Measurements from ENCODE around the gene PTPN4. TPM values are rescaled to one million over a fixed set of nuclear protein-coding genes. Genes with fewer than 3 reads are reported as not detected.

The PTPN4 gene
- 47.2 TPM for total RNA-seq (ENCODE audit: insufficient read depth, low replicate concordance)

DNA sequence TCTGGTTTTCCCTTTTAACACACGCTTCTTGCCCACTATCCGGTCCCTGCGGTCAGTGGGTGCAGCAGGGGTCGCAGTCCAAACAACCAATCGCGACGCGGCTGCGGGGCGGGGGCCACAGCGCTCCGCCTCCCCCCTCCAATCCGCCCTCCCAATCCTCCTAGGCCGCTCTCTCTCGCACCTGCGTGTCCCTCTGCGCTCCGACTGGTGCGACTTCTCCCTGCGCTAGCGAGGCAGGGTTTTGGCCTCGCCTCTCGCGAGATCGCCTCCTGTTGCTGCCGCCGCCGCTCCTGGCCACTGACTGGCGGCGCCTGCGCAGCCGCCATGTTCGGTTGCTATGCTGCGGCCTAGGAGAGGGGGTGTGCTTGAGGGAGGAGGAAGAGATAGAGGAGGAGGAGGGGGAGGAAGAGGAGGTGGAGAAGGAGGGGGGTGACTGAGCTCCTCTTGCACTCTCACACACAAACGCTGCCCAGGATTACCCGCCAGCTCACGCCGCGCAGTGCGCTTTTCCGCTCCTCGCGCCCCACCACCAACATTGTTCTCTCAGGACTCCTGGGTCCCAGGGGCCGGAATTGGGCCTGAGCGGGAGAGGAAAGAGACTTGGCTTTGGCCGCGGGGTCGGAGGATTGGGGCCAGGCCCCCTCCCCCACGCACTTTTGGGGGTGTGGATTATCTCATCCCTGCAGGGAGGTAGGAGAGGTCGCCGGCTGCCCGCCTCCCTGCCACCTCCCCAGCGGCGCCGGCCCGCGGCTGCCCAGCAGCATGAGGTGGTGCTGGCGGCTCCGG, at the start of gene PTPN4:
Gene PTPN4, plus strand, starts transcription at position 472 of the 786 bp plus-strand sequence. CDS start 49,932 bp downstream, outside the sequence.
- peak; percentile 99 for DNase-seq (ENCODE audit: low spot score)

- DNase-seq (ENCODE audit: low spot score): no peak
Measured at GRCh38 chr2:119710281-119710680, 49.4 kb upstream of the PTPN4 start.

DNA sequence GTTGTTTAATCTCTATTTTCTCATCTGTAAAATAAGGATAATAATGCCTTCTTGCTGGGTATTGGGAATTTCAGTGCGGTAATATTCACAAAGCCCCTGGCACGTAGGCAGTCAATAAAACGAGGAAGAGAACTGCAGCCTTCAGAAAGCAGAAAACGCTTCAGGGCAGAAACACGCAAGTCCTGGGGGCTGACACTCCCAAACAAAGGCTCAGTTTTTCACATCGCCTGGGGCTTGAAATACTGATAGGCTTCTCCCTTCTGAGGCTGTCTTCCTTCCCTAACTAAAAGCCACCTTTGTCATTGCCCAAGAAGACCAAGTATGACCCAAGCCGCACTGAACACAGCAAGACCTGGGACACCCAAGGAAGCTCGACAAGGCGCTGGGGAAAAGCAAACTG, 48.4 kb upstream of the PTPN4 start:
- no peak for DNase-seq (ENCODE audit: low spot score)

- DNase-seq (ENCODE audit: low spot score): no peak
Measured at GRCh38 chr2:119712571-119712970, 47.2 kb upstream of the PTPN4 start.

DNA sequence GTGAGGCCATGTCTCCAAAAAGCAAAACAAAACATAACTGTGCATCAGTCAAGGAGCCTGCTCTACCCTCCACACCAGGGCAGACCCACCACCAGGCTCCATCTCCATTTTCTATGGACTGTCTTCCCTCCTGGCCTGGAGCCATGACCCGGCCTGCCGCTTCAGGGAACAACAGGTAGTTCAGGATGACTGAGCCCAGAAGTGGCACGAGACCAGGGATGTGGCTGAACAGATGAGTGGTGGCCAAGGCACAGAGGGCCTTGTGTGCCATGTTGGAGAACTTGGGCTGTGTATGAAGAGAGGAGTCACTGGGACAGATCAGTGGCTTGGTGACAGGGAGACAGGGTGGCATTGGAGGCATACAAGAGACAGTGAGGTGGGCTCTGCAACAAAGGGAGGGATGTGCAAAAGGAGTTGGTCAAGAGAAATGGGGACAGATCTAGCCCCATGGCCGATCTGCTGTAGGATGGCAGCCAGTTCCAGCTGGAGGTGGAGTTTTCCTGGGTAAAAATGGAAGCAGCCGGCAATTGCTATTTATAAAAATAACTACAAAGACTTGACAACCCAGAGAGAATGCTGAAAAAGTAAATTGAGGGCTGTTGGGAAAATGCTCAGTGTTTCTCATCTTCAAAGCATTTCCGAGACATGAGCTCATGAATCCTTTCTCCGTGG, 45.8 kb upstream of the PTPN4 start:
- peak; percentile 30 for DNase-seq (ENCODE audit: low spot score)

DNA sequence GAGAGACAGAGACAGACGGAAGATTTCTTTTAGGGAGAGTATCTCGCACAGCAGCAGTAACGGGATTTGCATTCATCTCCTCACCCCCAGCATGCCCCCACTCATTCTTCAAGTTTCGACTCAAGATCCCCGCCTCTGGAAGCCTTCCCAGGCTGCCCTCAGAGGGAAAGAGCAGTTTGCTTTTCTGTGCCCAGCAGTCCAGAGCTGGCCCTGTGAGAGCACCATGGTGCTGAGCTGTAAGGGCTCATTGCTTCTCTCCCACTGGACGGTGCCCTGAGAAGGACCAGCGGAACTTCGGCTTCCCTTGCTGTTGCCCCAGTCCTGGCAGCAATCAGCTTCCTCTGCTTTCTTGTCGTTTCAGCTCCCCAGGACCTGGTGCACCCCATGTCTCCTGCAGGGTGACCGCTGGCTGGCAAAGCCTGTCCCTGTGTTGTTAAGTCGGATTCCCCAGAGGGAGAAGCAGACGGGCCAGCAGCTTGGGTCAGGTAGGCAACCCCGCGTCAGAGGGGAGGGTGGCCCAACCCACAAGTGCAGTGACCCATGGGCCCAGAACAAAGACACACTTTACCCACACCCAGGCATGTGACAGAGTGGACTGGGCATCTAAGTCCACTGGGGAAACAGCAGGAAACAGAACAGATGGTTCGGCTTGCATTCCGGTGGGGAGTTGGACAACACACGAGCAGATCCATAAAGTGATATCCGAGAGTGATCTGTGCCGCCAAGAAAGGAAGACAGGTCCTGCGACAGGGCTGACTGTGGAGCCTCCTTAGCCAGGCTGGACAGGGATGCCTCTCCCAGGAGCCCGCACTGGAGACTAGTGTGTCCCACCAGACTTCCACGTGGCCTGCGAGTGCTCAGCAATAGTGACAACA, 44.1 kb upstream of the PTPN4 start:
- no peak for DNase-seq (ENCODE audit: low spot score)

DNA sequence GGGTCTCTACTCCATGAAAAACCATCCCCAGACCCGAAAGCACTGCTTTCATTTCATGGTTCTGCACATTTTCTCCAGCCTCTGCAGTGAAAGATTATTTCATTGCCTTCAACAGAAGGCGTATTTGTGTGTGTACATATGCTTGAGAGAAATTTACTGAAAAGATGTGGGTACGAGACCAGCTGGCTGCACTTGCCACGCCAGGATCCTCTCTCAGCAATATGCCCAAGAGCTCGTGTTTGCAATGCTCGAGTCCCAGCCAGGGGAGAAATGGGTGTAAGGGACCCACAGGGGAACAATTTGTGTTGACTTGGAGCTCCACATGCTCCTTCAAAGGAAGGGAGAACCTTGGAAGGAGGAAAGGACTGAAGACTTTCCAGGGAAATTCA, 43.4 kb upstream of the PTPN4 start:
- no peak for DNase-seq (ENCODE audit: low spot score)

- no peak for DNase-seq (ENCODE audit: low spot score)
Measured at GRCh38 chr2:119718501-119719260, 41.0 kb upstream of the PTPN4 start.

DNA sequence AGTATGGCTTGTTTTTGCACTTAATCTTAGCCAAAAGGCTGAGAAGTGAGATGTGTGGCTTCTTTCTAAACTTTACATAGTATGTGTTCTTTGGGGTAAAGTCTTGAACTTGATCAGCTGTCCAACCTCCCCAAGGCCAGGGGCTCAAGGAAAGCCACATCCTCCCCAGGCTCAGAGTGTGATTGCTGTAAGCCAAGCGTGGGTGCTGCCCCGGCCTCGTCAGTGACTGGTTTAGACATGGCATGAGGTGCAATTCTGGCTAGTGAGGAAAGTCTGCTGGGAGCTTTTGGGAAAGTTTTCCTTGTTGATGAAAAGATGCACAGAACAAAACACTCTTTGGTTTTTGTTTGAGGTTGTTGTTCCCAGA, 40.5 kb upstream of the PTPN4 start:
- DNase-seq (ENCODE audit: low spot score): no peak

GRCh38 chr2:119721043-119721442, 38.7 kb upstream of the PTPN4 start:
- DNase-seq (ENCODE audit: low spot score): no peak

- no peak for DNase-seq (ENCODE audit: low spot score)
Measured at GRCh38 chr2:119721462-119721861, 38.3 kb upstream of the PTPN4 start.

DNA sequence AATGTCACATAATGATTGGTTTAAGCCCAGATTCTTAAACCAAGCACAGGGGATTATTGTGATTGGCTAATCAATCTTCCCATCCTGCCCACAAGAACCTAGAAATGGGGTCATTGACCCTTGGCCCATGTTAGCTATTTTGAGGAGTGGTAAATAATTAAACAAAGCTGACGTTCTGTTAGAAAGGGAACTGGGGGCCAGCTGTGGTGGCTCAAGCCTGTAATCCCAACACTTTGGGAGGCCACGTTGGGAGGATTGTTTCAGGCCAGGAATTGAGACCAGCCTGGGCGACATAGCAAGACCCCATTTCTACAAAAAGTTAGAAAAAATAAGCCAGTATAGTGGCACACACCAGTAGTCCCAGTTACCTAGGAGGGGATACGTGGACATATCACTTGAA, 37.8 kb upstream of the PTPN4 start:
- DNase-seq (ENCODE audit: low spot score): no peak

GRCh38 chr2:119723186-119723585, 36.5 kb upstream of the PTPN4 start:
- DNase-seq (ENCODE audit: low spot score): no peak

GRCh38 chr2:119723784-119724467, 35.8 kb upstream of the PTPN4 start:
- no peak for DNase-seq (ENCODE audit: low spot score)

- no peak for DNase-seq (ENCODE audit: low spot score)
Measured at GRCh38 chr2:119724656-119725485, 34.9 kb upstream of the PTPN4 start.

GRCh38 chr2:119727493-119727892, 32.2 kb upstream of the PTPN4 start:
- DNase-seq (ENCODE audit: low spot score): no peak

GRCh38 chr2:119728421-119728820, 31.3 kb upstream of the PTPN4 start:
- DNase-seq (ENCODE audit: low spot score): no peak

DNA sequence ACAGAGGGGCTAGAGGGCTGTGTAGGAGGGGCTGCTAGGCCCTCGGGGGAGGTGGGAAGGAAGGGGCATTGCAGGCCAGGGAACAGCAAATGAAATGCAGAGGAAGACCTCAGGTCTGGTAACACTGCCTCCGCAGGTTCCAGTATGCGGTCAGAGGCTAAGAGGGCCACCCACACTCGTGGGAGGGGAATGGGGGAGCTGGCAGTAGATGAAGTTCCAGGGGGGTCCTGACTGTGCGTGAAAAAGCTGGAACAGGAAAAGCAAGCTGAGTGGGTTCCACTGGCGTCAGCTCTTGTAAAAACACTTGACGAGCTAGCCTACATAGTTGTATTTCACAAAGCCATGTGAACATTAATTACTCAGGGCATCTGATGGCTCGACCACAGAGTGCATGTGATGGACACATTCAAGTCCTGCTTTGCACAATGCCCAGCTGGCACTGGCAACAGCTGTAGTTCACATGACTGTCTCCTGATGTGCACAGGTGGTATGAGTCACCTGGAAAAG, 29.0 kb upstream of the PTPN4 start:
- no peak for DNase-seq (ENCODE audit: low spot score)

GRCh38 chr2:119731983-119732382, 27.7 kb upstream of the PTPN4 start:
- DNase-seq (ENCODE audit: low spot score): no peak

Measured in umbilical cord (tissue), 2 donors.